Right hindlimb (tissue), 1 donor: ENCODE measurements around the gene SFTA2.
"Not testable (repeated sequence)": the region's sequence is repeated elsewhere in the genome, so short reads cannot be mapped to it uniquely, and the experiment has no call there.

Source experiments
- DNase-seq: peaks from one replicate; pipeline ENCODE4 v3.0.0-alpha.2; 2018

Gene SFTA2

GRCh38 chr6:30931969-30932645 lies at the start of gene SFTA2:
Gene SFTA2, minus strand, starts transcription at chr6:30932170. Its CDS starts 74 bp downstream, at chr6:30932096.
- DNase-seq, result no peak

DNA sequence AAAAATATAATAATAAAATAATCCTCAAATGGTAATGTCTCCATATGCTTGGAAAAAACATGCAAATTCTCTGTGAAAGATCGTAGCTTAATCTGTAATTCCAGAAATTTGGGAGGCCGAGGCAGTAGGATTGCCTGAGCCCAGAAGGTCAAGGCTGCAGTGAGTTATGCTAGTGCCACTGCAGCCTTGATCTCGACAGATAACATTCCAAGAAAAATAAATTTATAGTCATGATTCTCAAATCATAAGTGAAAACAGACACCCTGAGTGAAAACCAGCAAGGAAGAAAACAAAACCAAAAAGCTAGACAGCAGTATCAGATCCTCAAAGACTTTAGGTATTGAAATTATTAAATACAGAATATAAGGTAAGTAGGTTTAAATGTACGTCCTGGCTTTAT lies 47.7 kb upstream of the SFTA2 start:
- no peak for DNase-seq

GRCh38 chr6:30979141-30979540 lies 47.2 kb upstream of the SFTA2 start:
- no peak for DNase-seq

DNA sequence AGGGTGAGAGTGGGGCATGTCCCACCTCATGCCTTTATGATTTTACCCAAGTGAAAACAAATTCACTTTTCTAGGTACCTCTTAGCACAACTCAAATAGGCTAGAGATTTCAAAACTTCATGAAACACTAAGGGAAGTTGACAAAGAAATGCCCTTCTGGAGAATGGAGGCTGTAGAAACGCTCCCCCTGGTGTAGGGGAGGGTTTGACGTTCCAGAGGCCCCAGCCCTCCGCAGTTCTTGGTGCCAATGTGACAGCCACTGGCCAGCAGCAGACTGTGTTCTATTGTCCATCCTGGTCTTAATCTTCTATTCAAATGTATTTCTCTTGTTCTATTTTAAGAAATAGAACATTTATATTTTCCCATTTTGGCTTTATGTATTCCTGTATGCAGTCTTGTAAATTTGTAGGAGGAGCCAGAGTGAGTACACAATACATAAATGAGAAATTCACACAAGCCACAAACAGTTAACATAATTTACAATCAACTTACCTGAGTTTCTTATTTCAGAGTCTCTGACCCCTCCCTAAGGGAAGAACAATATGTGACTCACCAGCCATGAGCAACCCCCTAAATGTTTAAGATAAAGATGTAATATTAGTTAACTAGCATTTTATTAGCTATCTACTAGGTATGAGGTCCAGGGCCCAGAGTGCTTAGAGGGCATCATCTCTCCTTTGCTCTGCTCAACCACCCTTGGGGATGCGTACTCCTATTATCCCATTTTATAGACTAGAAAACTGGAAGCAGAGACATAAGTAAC lies 42.7 kb upstream of the SFTA2 start:
- no peak for DNase-seq

GRCh38 chr6:30972816-30973215 lies 40.8 kb upstream of the SFTA2 start:
- DNase-seq, result no peak

- no peak for DNase-seq
Observed at GRCh38 chr6:30970946-30971345, 39.0 kb upstream of the SFTA2 start.

DNA sequence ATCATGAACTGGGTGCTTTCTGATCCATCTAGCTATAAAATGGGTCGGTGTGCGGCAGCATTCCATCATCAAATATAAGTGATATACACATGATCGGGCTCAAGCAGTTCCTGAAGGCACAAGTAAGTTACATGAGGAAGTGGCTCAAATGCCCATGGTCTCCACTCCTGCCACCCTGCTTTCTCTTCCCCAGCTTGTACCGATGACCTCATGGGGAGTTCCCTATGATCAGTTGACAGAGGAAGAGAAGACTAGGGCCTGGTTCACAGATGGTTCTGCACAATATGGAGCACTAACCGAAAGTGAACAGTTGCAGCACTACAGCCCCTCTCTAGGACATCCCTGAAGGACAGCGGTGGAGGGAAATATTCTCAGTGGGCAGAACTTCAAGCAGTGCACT lies 37.2 kb upstream of the SFTA2 start:
- not testable (repeated sequence) for DNase-seq

- no peak for DNase-seq
Observed at GRCh38 chr6:30966154-30966553, 34.2 kb upstream of the SFTA2 start.

- no peak for DNase-seq
Observed at GRCh38 chr6:30965140-30965601, 33.2 kb upstream of the SFTA2 start.

GRCh38 chr6:30964075-30964474 lies 32.1 kb upstream of the SFTA2 start:
- DNase-seq, result no peak

DNA sequence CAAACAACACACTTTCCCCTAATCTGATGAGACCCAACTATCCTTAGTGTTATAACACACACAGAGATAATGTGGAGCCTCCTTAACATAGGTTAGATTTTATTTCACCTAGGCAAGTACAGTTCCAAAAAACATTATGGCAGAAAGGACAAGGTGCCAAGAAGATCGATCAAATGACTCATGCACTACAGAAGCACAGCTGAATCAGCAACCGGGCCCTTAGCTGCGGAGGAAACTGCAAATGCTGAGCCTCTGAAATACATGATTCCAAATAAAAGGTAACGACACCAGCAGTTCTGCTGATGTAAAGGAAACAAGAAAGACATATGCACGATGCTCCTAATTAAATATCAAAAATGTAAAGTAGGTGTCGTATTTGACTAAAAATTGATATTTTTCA lies 31.7 kb upstream of the SFTA2 start:
- DNase-seq, result no peak

GRCh38 chr6:30962716-30963115 lies 30.7 kb upstream of the SFTA2 start:
- DNase-seq, result no peak

- no peak for DNase-seq
Observed at GRCh38 chr6:30960907-30961673, 29.1 kb upstream of the SFTA2 start.

DNA sequence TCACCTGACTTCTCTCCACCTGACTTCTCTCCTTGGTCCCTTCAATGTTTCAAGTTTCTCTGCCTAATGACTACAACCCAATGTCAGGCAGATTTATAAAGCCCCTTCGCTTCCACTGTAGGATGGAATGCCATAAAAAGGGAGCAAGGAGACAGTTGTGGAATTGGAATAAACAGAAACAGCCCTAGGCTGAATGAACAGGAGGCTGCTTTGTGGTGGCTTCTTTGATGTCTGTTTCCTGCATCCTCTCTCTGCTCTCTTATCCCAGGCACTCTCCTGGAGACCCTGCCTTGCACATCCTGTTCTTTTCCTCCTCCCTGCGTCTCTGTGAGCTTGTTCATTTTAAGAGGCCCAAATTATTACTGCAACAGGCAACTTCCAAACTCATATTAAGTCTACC lies 25.7 kb upstream of the SFTA2 start:
- no peak for DNase-seq

DNA sequence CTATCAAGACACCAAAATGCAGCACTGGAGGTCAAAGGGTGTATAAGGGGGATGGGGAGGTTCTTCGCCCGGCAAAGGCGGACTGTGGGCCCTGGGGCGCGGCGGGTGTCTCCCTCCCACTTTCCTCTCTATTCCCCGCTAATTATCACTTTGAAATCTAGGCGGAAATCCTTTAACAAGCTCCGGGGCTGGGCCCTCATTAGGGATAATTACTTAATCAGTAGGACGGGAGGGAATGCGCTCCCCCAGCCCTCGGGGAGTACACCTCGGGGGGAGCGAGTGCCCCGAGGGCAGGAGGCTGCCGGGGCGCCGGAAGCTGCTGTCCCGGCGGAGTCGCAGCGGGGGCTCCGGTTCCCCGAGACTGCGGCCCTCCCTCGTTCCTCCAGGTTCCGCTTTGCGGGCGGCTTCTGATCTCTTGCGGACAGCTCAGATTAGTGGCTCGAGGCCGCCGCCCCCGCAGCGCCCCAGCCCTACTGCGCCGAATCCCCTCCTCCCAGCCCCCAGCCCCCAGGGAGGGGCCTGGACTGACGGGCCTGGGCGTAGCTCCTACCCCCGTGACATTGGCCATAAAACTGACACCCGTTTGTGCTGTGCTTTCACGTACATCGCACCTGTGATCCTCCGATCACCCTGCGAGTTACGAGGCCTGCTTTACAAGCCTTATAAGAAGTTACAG lies 23.5 kb upstream of the SFTA2 start:
- peak; percentile 60 for DNase-seq

DNA sequence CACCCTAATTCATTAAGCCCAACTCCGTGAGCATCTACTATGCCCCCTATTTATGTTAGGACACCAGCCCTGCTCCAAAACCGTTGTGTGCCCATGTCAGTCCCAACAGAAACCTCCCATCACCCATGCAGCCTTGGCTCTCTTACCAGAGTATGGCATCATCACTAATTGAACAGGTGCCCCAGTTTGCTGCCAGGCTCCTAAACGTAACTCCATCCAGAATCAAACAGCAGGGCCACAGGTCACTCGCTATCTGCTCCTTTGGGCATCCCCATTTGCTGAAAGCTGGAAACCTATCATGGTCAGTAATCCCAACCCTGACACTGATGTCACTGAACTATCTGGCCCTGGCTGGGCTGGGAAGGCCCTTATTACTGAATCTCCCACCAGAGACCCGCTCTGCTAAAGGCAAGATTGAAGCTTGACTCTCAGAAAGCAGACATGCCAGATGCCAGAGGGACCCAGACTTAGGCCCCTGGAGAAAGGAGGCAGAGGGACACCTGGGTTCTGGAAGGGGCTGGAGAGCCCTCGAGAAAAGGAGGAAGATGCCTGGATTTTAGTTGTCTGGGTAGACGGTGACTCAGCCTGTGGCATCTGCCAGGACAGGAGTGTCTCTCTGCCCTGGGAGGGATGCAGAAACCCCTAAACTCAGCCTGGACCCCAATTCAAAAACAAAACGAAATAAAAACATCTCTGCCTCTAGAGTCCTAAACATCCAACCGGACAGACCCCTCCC lies 22.8 kb upstream of the SFTA2 start:
- DNase-seq, result no peak

DNA sequence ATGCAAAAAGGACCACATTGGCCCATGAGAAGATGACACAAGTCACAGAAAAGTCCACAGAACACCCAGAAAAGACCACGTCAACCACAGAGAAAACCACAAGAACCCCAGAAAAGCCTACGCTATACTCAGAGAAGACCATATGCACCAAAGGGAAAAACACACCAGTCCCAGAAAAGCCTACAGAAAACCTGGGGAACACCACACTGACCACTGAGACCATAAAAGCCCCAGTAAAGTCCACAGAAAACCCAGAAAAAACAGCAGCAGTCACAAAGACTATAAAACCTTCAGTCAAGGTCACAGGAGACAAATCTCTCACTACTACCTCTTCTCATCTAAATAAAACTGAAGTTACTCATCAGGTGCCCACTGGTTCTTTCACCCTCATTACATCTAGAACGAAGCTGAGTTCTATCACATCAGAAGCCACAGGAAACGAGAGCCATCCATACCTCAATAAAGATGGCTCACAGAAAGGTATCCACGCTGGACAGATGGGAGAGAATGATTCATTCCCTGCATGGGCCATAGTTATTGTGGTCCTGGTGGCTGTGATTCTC lies 20.0 kb upstream of the SFTA2 start:
- no peak for DNase-seq

DNA sequence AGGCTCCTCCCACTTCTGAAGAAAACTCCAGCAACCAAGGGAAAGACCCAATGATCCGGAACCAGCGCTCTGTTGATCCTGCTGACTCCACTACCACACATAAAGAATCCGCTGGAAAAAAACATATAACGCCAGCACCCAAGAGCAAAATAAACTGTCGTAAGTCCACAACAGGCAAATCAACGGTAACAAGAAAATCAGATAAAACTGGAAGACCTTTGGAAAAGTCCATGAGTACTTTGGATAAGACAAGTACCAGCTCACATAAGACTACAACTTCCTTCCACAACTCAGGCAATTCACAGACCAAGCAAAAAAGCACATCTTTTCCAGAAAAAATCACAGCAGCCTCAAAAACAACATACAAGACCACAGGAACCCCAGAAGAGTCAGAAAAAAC lies 16.8 kb upstream of the SFTA2 start:
- DNase-seq, result no peak

DNA sequence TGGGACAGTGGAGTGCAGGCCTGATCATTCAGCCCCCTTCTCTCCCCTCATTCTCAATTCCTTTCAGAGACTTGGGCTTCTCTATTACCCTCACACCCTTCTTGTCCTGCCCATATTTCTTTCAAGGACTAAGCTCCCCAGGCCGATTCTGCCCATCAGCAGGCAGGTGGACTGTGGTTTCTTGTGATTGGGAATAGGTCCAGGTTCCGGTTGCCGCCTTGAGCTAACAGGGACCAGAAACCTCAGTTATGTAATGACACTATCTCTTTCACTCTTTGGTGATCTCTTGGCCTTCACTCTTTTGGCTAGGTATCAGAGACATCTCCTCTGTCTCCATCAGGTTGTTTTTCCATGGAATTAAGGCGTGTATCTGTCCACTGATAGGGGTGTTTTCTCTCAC lies 15.3 kb upstream of the SFTA2 start:
- DNase-seq, result no peak

GRCh38 chr6:30945281-30945680 lies 13.3 kb upstream of the SFTA2 start:
- no peak for DNase-seq

- DNase-seq, result no peak
Observed at GRCh38 chr6:30944051-30944450, 12.1 kb upstream of the SFTA2 start.
